OCI-LY3 (cell line): ENCODE measurements around the gene NCOA1.

Experiments
- H2AFZ ChIP-seq: fragments of 200-600, 300-600 bp; shearing (Covaris generic); 2 replicates; pipeline ENCODE4 v1.6.0; 2014; ENCODE audit warnings: antibody characterized with exemption, low read depth, low read length
- H3K27ac ChIP-seq: fragments of 200-600, 300-600 bp; sonication (generic); 2 replicates; pipeline ENCODE4 v1.5.1; 2014; ENCODE audit warnings: mild to moderate bottlenecking, low read length, moderate library complexity, mixed read lengths
- H3K27me3 ChIP-seq: fragments of 200-600, 300-600 bp; sonication (generic); 2 replicates; pipeline ENCODE4 v1.6.1; 2014; ENCODE audit warnings: low read depth, low read length, mixed read lengths
- H3K36me3 ChIP-seq: fragments of 200-600, 300-600 bp; sonication (generic); replicated peaks from 2 replicates; pipeline ENCODE3; 2014; ENCODE audit warnings: low read depth, low read length, mixed read lengths
- H3K4me1 ChIP-seq: fragments of 300-600, 200-600 bp; sonication (generic); 2 replicates; pipeline ENCODE4 v1.6.1; 2014; ENCODE audit warnings: low read length, mixed read lengths
- H3K4me2 ChIP-seq: fragments of 200-600, 300-600 bp; sonication (generic); 2 replicates; pipeline ENCODE4 v1.6.1; 2014; ENCODE audit warnings: low read length, mixed read lengths
- H3K4me3 ChIP-seq: fragments of 300-600, 200-600 bp; sonication (generic); 2 replicates; pipeline ENCODE4 v1.5.1; 2014; ENCODE audit warnings: antibody characterized with exemption, mild to moderate bottlenecking, low read length, moderate library complexity
- H3K79me2 ChIP-seq: fragments of 300-600, 200-600 bp; shearing (Covaris generic); 2 replicates; pipeline ENCODE4 v1.6.1; 2014; ENCODE audit warnings: mild to moderate bottlenecking, low read length, mixed read lengths
- H3K9ac ChIP-seq: fragments of 300-600, 200-600 bp; shearing (Covaris generic); 2 replicates; pipeline ENCODE4 v1.6.0; 2014; ENCODE audit warnings: mild to moderate bottlenecking, low read length, moderate library complexity
- H3K9me3 ChIP-seq: fragments of 200-600, 300-600 bp; shearing (Covaris generic); 2 replicates; pipeline ENCODE4 v1.6.1; 2014; ENCODE audit warnings: low read length, mixed read lengths; ENCODE audit not compliant: insufficient read depth
- H4K20me1 ChIP-seq: fragments of 200-600, 300-600 bp; sonication (generic); 2 replicates; pipeline ENCODE4 v1.6.1; 2016; ENCODE audit warnings: low read length, mixed read lengths; ENCODE audit not compliant: insufficient read depth
- EZH2phosphoT487 ChIP-seq: fragments of 200-600 bp; shearing (Covaris generic); IDR thresholded peaks from 2 replicates; pipeline ENCODE4 v1.6.1; 2018; ENCODE audit warnings: antibody characterized with exemption, mixed run types, low read depth
- TF ChIP-seq, protein P1 (sequence below): fragments of 200-600, 300-600 bp; sonication (generic); IDR thresholded peaks from 2 replicates; pipeline ENCODE4 v1.5.1; 2014; ENCODE audit warnings: antibody characterized with exemption, low read length, low read depth

Gene NCOA1

GRCh38 chr2:24509425-24509824, 18.4 kb downstream of the NCOA1 start:
- peaks cover 73% of the 10 kb centered on the region for H3K4me1 ChIP-seq
- H3K4me2 ChIP-seq, result peak overlapping the region; percentile 90
- no peaks in the 10 kb centered on the region for H3K9me3 ChIP-seq
- TF ChIP-seq, protein P1, sequence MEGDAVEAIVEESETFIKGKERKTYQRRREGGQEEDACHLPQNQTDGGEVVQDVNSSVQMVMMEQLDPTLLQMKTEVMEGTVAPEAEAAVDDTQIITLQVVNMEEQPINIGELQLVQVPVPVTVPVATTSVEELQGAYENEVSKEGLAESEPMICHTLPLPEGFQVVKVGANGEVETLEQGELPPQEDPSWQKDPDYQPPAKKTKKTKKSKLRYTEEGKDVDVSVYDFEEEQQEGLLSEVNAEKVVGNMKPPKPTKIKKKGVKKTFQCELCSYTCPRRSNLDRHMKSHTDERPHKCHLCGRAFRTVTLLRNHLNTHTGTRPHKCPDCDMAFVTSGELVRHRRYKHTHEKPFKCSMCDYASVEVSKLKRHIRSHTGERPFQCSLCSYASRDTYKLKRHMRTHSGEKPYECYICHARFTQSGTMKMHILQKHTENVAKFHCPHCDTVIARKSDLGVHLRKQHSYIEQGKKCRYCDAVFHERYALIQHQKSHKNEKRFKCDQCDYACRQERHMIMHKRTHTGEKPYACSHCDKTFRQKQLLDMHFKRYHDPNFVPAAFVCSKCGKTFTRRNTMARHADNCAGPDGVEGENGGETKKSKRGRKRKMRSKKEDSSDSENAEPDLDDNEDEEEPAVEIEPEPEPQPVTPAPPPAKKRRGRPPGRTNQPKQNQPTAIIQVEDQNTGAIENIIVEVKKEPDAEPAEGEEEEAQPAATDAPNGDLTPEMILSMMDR, result no peak
- TF ChIP-seq EZH2phosphoT487, result no peak
- no peak overlapping the region for H2AFZ ChIP-seq
- peaks cover 3% of the 10 kb centered on the region; the same call in 1 of the 2 replicates for H4K20me1 ChIP-seq
- no peaks in the 10 kb centered on the region for H3K27me3 ChIP-seq
- H3K36me3 ChIP-seq, result no peaks in the 10 kb centered on the region
- peak overlapping the region; percentile 49 for H3K4me3 ChIP-seq
- H3K27ac ChIP-seq, result peak overlapping the region; percentile 89
- peak overlapping the region; percentile 18; the same call in 1 of the 2 replicates for H3K9ac ChIP-seq
- peaks cover 67% of the 10 kb centered on the region for H3K79me2 ChIP-seq

- peaks cover 73% of the 10 kb centered on the region for H3K4me1 ChIP-seq
- peaks cover 3% of the 10 kb centered on the region; the same call in 1 of the 2 replicates for H4K20me1 ChIP-seq
- TF ChIP-seq, protein P1, result no peak
- TF ChIP-seq EZH2phosphoT487, result no peak
- no peaks in the 10 kb centered on the region for H3K27me3 ChIP-seq
- H3K36me3 ChIP-seq, result no peaks in the 10 kb centered on the region
- H3K4me2 ChIP-seq, result peak overlapping the region; percentile 90
- no peaks in the 10 kb centered on the region for H3K9me3 ChIP-seq
- H3K27ac ChIP-seq, result peak overlapping the region; percentile 89
- H3K79me2 ChIP-seq, result peaks cover 68% of the 10 kb centered on the region
- H3K4me3 ChIP-seq, result peak overlapping the region; percentile 35
- H3K9ac ChIP-seq, result peak overlapping the region; percentile 22; the same call in 1 of the 2 replicates
- no peak overlapping the region for H2AFZ ChIP-seq
Observed at GRCh38 chr2:24509840-24510239, 18.8 kb downstream of the NCOA1 start.

- Histone ChIP-seq H3K79me2 (peaks cover 69% of the 10 kb centered on the region), H3K9me3 (no peaks in the 10 kb centered on the region), H3K4me1 (peaks cover 78% of the 10 kb centered on the region), H3K4me2 (peak overlapping the region; percentile 90; the same call in 1 of the 2 replicates), H3K27me3 (no peaks in the 10 kb centered on the region), H3K4me3 (no peak overlapping the region), H3K9ac (no peak overlapping the region), H3K36me3 (no peaks in the 10 kb centered on the region), H4K20me1 (peaks cover 3% of the 10 kb centered on the region; the same call in 1 of the 2 replicates), H2AFZ (no peak overlapping the region), H3K27ac (peak overlapping the region; percentile 89)
- TF ChIP-seq, protein P1, result no peak
- no peak for TF ChIP-seq EZH2phosphoT487
Observed at GRCh38 chr2:24510771-24511170, 19.7 kb downstream of the NCOA1 start.

- TF ChIP-seq EZH2phosphoT487, result no peak
- TF ChIP-seq, protein P1, result no peak
- Histone ChIP-seq H3K9me3 (no peaks in the 10 kb centered on the region), H3K4me2 (peak overlapping the region; percentile 90), H4K20me1 (peaks cover 3% of the 10 kb centered on the region; the same call in 1 of the 2 replicates), H3K36me3 (no peaks in the 10 kb centered on the region), H3K27ac (peak overlapping the region; percentile 89), H2AFZ (no peak overlapping the region), H3K4me1 (peaks cover 78% of the 10 kb centered on the region), H3K79me2 (peaks cover 68% of the 10 kb centered on the region), H3K27me3 (no peaks in the 10 kb centered on the region), H3K4me3 (no peak overlapping the region), H3K9ac (no peak overlapping the region)
Observed at GRCh38 chr2:24511198-24511597, 20.1 kb downstream of the NCOA1 start.
